HEK293 (cell line): ENCODE results near the gene HOXD10.

Source experiments
- CTCF ChIA-PET: fragments of 350-600 bp; formaldehyde crosslinking; extraction: SDS; loops from one replicate; lab custom pipeline; 2021; ENCODE audit warnings: antibody characterized with exemption; lab: Yijun Ruan, JAX
- POLR2A ChIA-PET: fragments of 300-600 bp; formaldehyde crosslinking; extraction: SDS; loops from one replicate; lab custom pipeline; 2020; ENCODE audit warnings: antibody characterized with exemption, inconsistent platforms; lab: Yijun Ruan, JAX
- H3K27ac ChIP-seq: fragments of 200-500 bp; sonication (Bioruptor generic); 2 replicates; pipeline ENCODE4 v1.5.1; 2014; ENCODE audit warnings: low read depth, low read length, control low read depth, inconsistent platforms; ENCODE audit errors: extremely low read depth
- H3K36me3 ChIP-seq, 2 experiments: fragments of 200-500 bp in 1 of 2; sonication (Bioruptor generic) in 1 of 2; 1 replicate in 1 of 2; 2 replicates in 1 of 2; pipeline ENCODE4 v1.5.1; 2014 to 2017; ENCODE audit warnings: inconsistent platforms in 2 of 2, low read length in 2 of 2; ENCODE audit not compliant: control insufficient read depth in 2 of 2, insufficient read depth in 1 of 2
- H3K4me1 ChIP-seq: fragments of 200-500 bp; sonication (Bioruptor generic); 2 replicates; pipeline ENCODE4 v1.5.1; 2014; ENCODE audit warnings: mild to moderate bottlenecking, low read length, inconsistent platforms; ENCODE audit not compliant: control insufficient read depth, insufficient read depth
- H3K4me3 ChIP-seq: 2 replicates; pipeline ENCODE4 v1.5.1; 2011; ENCODE audit warnings: low read depth, mild to moderate bottlenecking, control low read depth, low read length, moderate library complexity
- H3K9me3 ChIP-seq: fragments of 200-500 bp; sonication (Bioruptor generic); 2 replicates; pipeline ENCODE4 v1.5.1; 2014; ENCODE audit warnings: low read depth, low read length, inconsistent platforms; ENCODE audit not compliant: control insufficient read depth, insufficient read depth
- FEZF1 ChIP-seq: fragments of 450-650 bp; formaldehyde crosslinking; IDR thresholded peaks from 2 replicates; pipeline ENCODE4 v1.5.1; 2016; ENCODE audit warnings: missing biosample characterization, missing genetic modification characterization
- OSR2 ChIP-seq: fragments of 450-650 bp; formaldehyde crosslinking; IDR thresholded peaks from 2 replicates; pipeline ENCODE4 v1.5.1; 2016; ENCODE audit warnings: missing biosample characterization, missing genetic modification characterization
- YY2 ChIP-seq: fragments of 450-650 bp; formaldehyde crosslinking; IDR thresholded peaks from 2 replicates; pipeline ENCODE4 v1.5.1; 2016; ENCODE audit warnings: missing biosample characterization, missing genetic modification characterization
- ZIC2 ChIP-seq: fragments of 450-650 bp; formaldehyde crosslinking; IDR thresholded peaks from 2 replicates; pipeline ENCODE4 v1.5.1; 2016; ENCODE audit warnings: missing biosample characterization, missing genetic modification characterization
- ZNF121 ChIP-seq: fragments of 450-650 bp; formaldehyde crosslinking; IDR thresholded peaks from 2 replicates; pipeline ENCODE4 v1.5.1; 2016; ENCODE audit warnings: missing biosample characterization, missing genetic modification characterization
- ZNF138 ChIP-seq: fragments of 450-650 bp; formaldehyde crosslinking; IDR thresholded peaks from 2 replicates; pipeline ENCODE4 v1.5.1; 2016; ENCODE audit warnings: missing biosample characterization, missing genetic modification characterization, borderline replicate concordance
- ZNF311 ChIP-seq: fragments of 450-650 bp; formaldehyde crosslinking; IDR thresholded peaks from 2 replicates; pipeline ENCODE4 v1.5.1; 2017; ENCODE audit warnings: missing biosample characterization, missing genetic modification characterization, borderline replicate concordance
- ZNF341 ChIP-seq: fragments of 450-650 bp; formaldehyde crosslinking; IDR thresholded peaks from 2 replicates; pipeline ENCODE4; 2016; ENCODE audit warnings: low read depth, missing biosample characterization, missing genetic modification characterization
- ZNF366 ChIP-seq: fragments of 450-650 bp; formaldehyde crosslinking; conservative IDR thresholded peaks from 2 replicates; pipeline ENCODE4 v1.5.1; 2016; ENCODE audit warnings: missing biosample characterization, missing genetic modification characterization
- ZNF404 ChIP-seq: fragments of 450-650 bp; formaldehyde crosslinking; IDR thresholded peaks from 2 replicates; pipeline ENCODE4 v1.5.1; 2017; ENCODE audit warnings: missing biosample characterization, missing genetic modification characterization
- ZNF423 ChIP-seq: fragments of 450-650 bp; formaldehyde crosslinking; IDR thresholded peaks from 2 replicates; pipeline ENCODE4 v1.5.1; 2016; ENCODE audit warnings: missing biosample characterization, missing genetic modification characterization
- ZNF544 ChIP-seq: fragments of 450-650 bp; formaldehyde crosslinking; IDR thresholded peaks from 2 replicates; pipeline ENCODE4 v1.5.0; 2017; ENCODE audit warnings: missing biosample characterization, missing genetic modification characterization
- ZNF785 ChIP-seq: fragments of 450-650 bp; formaldehyde crosslinking; IDR thresholded peaks from 2 replicates; pipeline ENCODE4 v1.5.1; 2016; ENCODE audit warnings: missing biosample characterization, missing genetic modification characterization
- ZNF791 ChIP-seq: fragments of 450-650 bp; formaldehyde crosslinking; IDR thresholded peaks from 2 replicates; pipeline ENCODE4 v1.5.1; 2016; ENCODE audit warnings: missing biosample characterization, missing genetic modification characterization
- ZNF830 ChIP-seq: fragments of 450-650 bp; IDR thresholded peaks from 2 replicates; pipeline ENCODE4 v1.5.0; 2018; ENCODE audit warnings: missing biosample characterization, missing genetic modification characterization, low read depth, mild to moderate bottlenecking, moderate library complexity
- ZXDB ChIP-seq: fragments of 450-650 bp; formaldehyde crosslinking; IDR thresholded peaks from 2 replicates; pipeline ENCODE4 v1.5.1; 2016; ENCODE audit warnings: missing biosample characterization, missing genetic modification characterization
- TF ChIP-seq, protein P1 (sequence below): fragments of 450-650 bp; formaldehyde crosslinking; IDR thresholded peaks from 2 replicates; pipeline ENCODE4 v1.5.1; 2017; ENCODE audit warnings: missing biosample characterization, missing genetic modification characterization
- TF ChIP-seq, protein P2 (sequence below): fragments of 450-650 bp; formaldehyde crosslinking; IDR thresholded peaks from 2 replicates; pipeline ENCODE4 v1.5.1; 2016; ENCODE audit warnings: missing biosample characterization, missing genetic modification characterization
- TF ChIP-seq, protein P3 (sequence below): fragments of 450-650 bp; formaldehyde crosslinking; IDR thresholded peaks from 2 replicates; pipeline ENCODE4 v1.5.1; 2016; ENCODE audit warnings: missing biosample characterization, missing genetic modification characterization
- TF ChIP-seq, protein P4 (sequence below): fragments of 450-650 bp; formaldehyde crosslinking; IDR thresholded peaks from 2 replicates; pipeline ENCODE4 v1.5.1; 2017; ENCODE audit warnings: missing biosample characterization, missing genetic modification characterization

Gene HOXD10

DNA sequence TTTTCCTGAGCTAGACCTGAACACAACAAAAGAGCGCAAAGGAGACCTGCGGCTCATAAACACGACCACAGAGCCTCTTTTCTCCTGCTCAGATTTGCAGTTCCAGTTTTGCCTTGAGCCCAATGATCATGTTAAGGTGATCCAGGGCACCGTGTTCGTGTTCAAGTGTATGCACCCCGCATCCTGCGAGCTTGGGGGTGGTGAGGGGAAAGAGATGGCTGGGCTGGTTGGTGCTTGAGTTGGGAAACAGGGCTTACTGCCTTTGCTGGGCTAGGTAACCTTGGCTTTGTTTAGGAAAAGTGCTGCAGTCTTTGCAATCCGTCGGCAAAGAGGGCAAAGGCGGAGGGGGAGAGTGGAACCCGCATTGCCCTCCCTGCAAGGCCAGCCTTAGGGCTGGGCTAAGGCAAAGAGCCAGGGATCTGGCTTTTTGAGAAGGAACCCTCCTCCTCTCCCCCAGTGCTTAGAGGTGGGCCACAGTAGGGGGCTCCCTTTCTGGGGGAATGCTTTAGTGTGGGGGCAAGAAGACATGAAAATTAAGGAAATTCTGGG, 1.3 kb downstream of the HOXD10 start:
- ChIA-PET CTCF (interaction anchor here (0.6 to 1.0 kb wide), 3 partner anchors 9 to 700 kb away, joined by 3 to 4 read pairs (median 3); no protein-coding TSS in a partner anchor), POLR2A (no interaction called here)
- no peak for TF ChIP-seq YY2 (tag by site-specific recombination)
- TF ChIP-seq, protein P1, sequence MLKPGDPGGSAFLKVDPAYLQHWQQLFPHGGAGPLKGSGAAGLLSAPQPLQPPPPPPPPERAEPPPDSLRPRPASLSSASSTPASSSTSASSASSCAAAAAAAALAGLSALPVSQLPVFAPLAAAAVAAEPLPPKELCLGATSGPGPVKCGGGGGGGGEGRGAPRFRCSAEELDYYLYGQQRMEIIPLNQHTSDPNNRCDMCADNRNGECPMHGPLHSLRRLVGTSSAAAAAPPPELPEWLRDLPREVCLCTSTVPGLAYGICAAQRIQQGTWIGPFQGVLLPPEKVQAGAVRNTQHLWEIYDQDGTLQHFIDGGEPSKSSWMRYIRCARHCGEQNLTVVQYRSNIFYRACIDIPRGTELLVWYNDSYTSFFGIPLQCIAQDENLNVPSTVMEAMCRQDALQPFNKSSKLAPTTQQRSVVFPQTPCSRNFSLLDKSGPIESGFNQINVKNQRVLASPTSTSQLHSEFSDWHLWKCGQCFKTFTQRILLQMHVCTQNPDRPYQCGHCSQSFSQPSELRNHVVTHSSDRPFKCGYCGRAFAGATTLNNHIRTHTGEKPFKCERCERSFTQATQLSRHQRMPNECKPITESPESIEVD, result no peak
- H3K27ac ChIP-seq, result peak overlapping the region; percentile 34; the same call in 1 of the 2 replicates
- no peaks in the 10 kb centered on the region for H3K4me1 ChIP-seq
- H3K4me3 ChIP-seq, result no peak overlapping the region
- H3K36me3 ChIP-seq, result peaks cover 14 to 99% of the 10 kb centered on the region in 2 experiments; a peak in 2 of 3 replicates
- no peaks in the 10 kb centered on the region for H3K9me3 ChIP-seq

DNA sequence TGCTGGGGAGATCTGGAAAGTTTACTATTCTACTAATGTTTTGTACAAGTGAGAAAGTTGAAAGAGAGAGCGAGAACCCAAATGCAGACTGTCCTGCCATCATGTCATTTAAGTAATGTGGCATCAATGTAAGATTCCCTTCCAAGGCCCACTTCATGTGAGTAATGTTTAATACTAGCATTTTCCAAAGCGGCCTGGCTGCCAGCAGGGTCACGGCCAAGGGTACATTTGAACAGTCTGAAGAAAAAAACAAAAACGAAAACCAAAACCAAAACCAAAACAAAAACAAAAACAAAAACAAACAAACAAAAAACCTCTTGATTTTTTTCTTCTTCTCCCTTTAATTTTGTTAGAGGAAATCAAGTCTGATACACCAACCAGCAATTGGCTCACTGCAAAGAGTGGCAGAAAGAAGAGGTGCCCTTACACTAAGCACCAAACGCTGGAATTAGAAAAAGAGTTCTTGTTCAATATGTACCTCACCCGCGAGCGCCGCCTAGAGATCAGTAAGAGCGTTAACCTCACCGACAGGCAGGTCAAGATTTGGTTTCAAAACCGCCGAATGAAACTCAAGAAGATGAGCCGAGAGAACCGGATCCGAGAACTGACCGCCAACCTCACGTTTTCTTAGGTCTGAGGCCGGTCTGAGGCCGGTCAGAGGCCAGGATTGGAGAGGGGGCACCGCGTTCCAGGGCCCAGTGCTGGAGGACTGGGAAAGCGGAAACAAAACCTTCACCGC, 2.2 kb downstream of the HOXD10 start:
- CTCF ChIA-PET, result interaction anchor here (0.6 to 1.0 kb wide), 2 partner anchors 13 to 699 kb away, joined by 3 read pairs; no protein-coding TSS in a partner anchor
- H3K4me3 ChIP-seq, result no peak overlapping the region
- peaks cover 9 to 98% of the 10 kb centered on the region in 2 experiments; a peak in 2 of 3 replicates for H3K36me3 ChIP-seq
- no peak overlapping the region for H3K27ac ChIP-seq
- TF ChIP-seq ZNF791 (no peak), ZNF830 (no peak), ZNF138 (tag by site-specific recombination) (no peak), FEZF1 (tag by site-specific recombination) (no peak), OSR2 (tag by site-specific recombination) (no peak), ZNF404 (tag by site-specific recombination) (no peak), ZXDB (tag by site-specific recombination) (no peak), ZIC2 (no peak), ZNF311 (tag by site-specific recombination) (no peak), ZNF341 (no peak)
- TF ChIP-seq, protein P2, sequence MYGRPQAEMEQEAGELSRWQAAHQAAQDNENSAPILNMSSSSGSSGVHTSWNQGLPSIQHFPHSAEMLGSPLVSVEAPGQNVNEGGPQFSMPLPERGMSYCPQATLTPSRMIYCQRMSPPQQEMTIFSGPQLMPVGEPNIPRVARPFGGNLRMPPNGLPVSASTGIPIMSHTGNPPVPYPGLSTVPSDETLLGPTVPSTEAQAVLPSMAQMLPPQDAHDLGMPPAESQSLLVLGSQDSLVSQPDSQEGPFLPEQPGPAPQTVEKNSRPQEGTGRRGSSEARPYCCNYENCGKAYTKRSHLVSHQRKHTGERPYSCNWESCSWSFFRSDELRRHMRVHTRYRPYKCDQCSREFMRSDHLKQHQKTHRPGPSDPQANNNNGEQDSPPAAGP (tag by site-specific recombination), result no peak
- TF ChIP-seq, protein P3, sequence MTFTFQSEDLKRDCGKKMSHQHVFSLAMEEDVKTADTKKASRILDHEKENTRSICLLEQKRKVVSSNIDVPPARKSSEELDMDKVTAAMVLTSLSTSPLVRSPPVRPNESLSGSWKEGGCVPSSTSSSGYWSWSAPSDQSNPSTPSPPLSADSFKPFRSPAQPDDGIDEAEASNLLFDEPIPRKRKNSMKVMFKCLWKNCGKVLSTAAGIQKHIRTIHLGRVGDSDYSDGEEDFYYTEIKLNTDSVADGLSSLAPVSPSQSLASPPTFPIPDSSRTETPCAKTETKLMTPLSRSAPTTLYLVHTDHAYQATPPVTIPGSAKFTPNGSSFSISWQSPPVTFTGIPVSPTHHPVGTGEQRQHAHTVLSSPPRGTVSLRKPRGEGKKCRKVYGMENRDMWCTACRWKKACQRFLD (tag by site-specific recombination), result no peak
- TF ChIP-seq, all 188 proteins: peak for 0
- POLR2A ChIA-PET, result no interaction called here
- Histone ChIP-seq H3K4me1 (no peaks in the 10 kb centered on the region), H3K9me3 (no peaks in the 10 kb centered on the region)

DNA sequence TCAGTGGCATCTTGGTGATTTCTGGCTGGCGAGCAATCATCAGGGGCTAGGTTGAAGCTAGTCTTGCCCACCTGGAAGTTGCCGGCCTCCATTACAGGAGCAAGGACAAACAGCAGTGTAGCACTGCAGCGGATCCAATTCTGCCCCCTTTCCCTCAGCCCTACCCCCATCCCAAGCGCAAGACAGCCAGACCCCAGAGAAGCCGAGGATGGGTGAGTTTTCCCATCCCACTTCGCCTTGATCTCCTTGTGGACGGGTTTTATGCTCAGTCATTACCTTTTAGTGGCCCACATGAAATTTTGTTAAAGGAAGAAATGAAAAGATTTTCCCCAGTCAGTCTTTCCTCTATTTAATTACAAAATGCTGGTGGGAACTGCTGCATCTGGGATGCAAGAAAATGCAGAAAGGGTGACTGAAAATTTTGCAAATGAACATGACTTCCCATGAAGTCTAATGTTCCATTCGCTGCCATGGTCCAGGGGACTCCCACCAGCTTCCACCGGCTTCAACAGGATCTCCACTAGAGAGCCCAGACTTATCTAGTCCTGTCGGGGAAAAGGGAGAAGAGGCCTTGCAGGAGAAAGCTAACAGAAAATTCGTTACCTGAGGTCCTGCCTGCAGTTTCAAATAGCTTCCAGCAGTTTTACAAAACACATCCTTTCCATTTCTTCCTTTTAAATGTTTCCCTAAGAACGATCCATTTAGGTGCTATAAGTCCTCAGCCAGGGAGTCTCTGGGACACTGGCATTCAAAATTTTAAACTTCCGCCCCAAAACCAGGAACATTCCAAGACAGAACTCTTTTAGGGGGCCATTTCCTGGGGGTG, 4.0 kb downstream of the HOXD10 start:
- CTCF ChIA-PET, result interaction anchor here (0.5 to 1.1 kb wide), 8 partner anchors 9 to 838 kb away, joined by 3 to 4 read pairs (median 3); no protein-coding TSS in a partner anchor
- Histone ChIP-seq H3K9me3 (no peaks in the 10 kb centered on the region), H3K4me3 (no peak overlapping the region)
- TF ChIP-seq ZNF121 (tag by site-specific recombination) (no peak), ZNF544 (tag by site-specific recombination) (no peak), ZNF366 (no peak), ZNF423 (tag by site-specific recombination) (no peak), ZNF785 (tag by site-specific recombination) (no peak)
- TF ChIP-seq, protein P1, result no peak
- TF ChIP-seq, protein P4, sequence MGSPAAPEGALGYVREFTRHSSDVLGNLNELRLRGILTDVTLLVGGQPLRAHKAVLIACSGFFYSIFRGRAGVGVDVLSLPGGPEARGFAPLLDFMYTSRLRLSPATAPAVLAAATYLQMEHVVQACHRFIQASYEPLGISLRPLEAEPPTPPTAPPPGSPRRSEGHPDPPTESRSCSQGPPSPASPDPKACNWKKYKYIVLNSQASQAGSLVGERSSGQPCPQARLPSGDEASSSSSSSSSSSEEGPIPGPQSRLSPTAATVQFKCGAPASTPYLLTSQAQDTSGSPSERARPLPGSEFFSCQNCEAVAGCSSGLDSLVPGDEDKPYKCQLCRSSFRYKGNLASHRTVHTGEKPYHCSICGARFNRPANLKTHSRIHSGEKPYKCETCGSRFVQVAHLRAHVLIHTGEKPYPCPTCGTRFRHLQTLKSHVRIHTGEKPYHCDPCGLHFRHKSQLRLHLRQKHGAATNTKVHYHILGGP (tag by site-specific recombination), result no peak

More for the DNA sequence above, 4.0 kb downstream of the HOXD10 start:
- Histone ChIP-seq H3K36me3 (peaks cover 7 to 95% of the 10 kb centered on the region in 2 experiments; a peak in 2 of 3 replicates), H3K4me1 (no peaks in the 10 kb centered on the region), H3K27ac (no peak overlapping the region)
- POLR2A ChIA-PET, result no interaction called here
